AG04449 (cell line): Measurements from ENCODE around the gene ACBD6.

Experiments used
- CTCF ChIA-PET: fragments of 350-600 bp; formaldehyde crosslinking; extraction: SDS; loops from one replicate; lab custom pipeline; 2021; ENCODE audit warnings: antibody characterized with exemption; lab: Yijun Ruan, JAX
- POLR2A ChIA-PET: fragments of 400-600, 350-600 bp; formaldehyde crosslinking; extraction: SDS; loops from one replicate; lab custom pipeline; 2020; ENCODE audit warnings: antibody characterized with exemption, inconsistent platforms; lab: Yijun Ruan, JAX
- DNase-seq: peaks from one replicate; pipeline ENCODE4 v3.0.0-alpha.2; 2010; ENCODE audit warnings: low read depth, low spot score
- H3K4me3 ChIP-seq: 2 replicates; pipeline ENCODE4 v1.5.1; 2011; ENCODE audit warnings: low read depth, mild to moderate bottlenecking, control low read depth, low read length
- TF ChIP-seq, protein P1 (sequence below): IDR thresholded peaks from one replicate; pipeline ENCODE4 v1.5.1; 2011; ENCODE audit warnings: mild to moderate bottlenecking, moderate library complexity, low read length, control low read depth, inconsistent platforms; ENCODE audit not compliant: insufficient read depth; ENCODE audit errors: missing control alignments

Gene ACBD6

DNA sequence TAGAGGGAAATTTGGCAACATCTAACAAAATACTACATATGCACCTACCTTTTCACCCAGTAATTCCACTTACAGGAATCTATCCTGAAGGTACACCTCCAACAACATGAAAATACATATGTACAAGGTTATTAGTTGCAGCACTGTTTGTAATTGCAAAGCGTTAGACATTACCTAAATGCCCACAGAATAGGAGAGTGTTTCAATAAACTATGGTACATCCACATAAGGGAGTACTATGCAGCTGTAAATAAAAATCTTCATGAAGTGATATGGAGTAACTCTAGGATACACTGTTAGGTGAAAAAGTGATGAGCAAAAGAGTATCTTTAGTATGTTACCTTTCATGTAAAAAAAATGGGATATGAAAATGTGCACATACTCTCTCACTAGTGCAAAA, 126.1 kb downstream of the ACBD6 start:
- CTCF ChIA-PET = no interaction called here
- DNase-seq = no peak
- POLR2A ChIA-PET = no interaction called here
- H3K4me3 ChIP-seq = no peak overlapping the region
- TF ChIP-seq, protein P1, sequence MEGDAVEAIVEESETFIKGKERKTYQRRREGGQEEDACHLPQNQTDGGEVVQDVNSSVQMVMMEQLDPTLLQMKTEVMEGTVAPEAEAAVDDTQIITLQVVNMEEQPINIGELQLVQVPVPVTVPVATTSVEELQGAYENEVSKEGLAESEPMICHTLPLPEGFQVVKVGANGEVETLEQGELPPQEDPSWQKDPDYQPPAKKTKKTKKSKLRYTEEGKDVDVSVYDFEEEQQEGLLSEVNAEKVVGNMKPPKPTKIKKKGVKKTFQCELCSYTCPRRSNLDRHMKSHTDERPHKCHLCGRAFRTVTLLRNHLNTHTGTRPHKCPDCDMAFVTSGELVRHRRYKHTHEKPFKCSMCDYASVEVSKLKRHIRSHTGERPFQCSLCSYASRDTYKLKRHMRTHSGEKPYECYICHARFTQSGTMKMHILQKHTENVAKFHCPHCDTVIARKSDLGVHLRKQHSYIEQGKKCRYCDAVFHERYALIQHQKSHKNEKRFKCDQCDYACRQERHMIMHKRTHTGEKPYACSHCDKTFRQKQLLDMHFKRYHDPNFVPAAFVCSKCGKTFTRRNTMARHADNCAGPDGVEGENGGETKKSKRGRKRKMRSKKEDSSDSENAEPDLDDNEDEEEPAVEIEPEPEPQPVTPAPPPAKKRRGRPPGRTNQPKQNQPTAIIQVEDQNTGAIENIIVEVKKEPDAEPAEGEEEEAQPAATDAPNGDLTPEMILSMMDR = no peak

DNA sequence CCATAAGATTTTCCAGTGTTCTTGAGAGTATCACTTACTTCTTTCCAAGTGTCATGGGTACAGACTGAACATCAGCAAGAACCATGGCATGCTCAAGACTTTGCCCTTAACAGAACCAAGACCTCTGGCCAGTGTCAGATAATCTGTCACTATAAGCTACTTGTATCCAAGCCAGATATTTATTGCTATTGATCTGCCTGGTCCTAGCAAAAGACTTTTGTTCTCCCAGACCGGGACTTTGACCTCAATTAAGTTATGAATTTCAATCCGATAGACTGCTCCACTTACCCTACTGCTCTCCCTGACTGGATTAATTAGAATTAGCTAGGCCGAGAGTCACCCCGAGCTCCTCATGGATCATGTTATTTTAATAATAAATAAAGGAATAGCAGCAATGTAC, 129.6 kb downstream of the ACBD6 start:
- ChIA-PET CTCF (interaction anchor here (1.6 kb wide), 1 partner anchor 15 kb away, joined by 5 read pairs; no protein-coding TSS in a partner anchor), POLR2A (no interaction called here)

DNA sequence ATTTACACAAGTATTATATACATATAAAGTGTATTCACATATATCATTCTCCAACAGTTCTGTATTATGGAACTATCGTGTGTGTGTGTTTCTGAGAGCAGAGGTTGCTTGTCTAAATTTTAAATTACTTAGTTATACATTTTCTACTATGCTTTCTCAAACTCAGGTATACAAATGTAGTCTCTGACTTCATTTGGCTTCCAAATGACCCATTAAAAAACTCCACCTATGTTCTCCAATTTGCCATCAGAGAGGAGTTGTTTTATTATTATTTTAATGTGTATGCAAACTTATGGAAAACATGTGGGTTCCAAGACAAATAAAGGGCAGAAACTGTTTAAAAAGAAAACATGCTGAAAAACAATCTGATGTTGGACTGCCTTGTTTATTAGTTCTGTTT, 131.8 kb downstream of the ACBD6 start:
- CTCF ChIA-PET = interaction anchor here (0.9 kb wide), 1 partner anchor 28 kb away, joined by 3 read pairs; no protein-coding TSS in a partner anchor
- TF ChIP-seq, protein P1 = no peak
- POLR2A ChIA-PET = no interaction called here
- no peak for DNase-seq
- H3K4me3 ChIP-seq = no peak overlapping the region

More for the DNA sequence above, 129.6 kb downstream of the ACBD6 start:
- no peak for DNase-seq
- no peak overlapping the region for H3K4me3 ChIP-seq
- TF ChIP-seq, protein P1 = no peak

DNA sequence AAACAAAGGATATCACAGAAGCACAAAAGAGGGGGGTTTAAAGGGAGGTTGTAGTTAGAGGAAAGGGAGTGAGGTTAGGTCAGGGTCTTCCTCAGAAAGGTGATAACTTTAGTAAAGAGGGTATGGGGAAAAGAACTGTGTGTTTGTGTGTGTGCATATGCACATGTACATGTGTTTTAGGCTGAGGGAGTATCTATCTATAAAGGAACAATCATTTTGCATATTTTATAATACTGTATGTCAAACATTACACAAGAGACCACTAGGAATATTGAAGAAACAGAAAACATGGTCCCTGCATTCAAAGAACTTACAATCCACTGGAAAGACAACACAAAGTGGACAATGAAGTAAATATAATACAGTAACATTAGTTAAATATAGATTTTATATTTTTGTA, 132.2 kb downstream of the ACBD6 start:
- no peak for DNase-seq
- H3K4me3 ChIP-seq = no peak overlapping the region
- ChIA-PET CTCF (no interaction called here), POLR2A (no interaction called here)
- TF ChIP-seq, protein P1 = no peak

DNA sequence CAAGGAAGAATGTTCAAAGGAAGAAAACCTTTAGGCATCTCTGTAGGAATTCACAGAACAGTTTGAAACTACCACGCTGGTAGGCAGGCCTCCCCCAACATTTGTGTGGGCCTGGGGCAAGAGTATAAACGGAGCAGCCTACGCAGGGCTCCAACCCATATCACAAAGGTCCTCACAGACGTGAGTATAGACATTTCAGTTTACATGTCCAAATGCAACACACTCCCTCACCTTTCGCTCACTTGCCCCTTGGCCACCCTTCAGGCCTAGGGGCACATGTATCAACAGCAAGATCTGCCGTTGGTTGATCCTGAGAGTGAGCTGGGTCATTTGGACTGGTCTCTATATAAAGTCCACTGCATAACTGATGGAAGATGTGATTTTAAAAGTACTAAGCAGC, 133.3 kb downstream of the ACBD6 start:
- CTCF ChIA-PET = no interaction called here
- no peak overlapping the region for H3K4me3 ChIP-seq
- POLR2A ChIA-PET = no interaction called here
- no peak for DNase-seq
- TF ChIP-seq, protein P1 = no peak

DNA sequence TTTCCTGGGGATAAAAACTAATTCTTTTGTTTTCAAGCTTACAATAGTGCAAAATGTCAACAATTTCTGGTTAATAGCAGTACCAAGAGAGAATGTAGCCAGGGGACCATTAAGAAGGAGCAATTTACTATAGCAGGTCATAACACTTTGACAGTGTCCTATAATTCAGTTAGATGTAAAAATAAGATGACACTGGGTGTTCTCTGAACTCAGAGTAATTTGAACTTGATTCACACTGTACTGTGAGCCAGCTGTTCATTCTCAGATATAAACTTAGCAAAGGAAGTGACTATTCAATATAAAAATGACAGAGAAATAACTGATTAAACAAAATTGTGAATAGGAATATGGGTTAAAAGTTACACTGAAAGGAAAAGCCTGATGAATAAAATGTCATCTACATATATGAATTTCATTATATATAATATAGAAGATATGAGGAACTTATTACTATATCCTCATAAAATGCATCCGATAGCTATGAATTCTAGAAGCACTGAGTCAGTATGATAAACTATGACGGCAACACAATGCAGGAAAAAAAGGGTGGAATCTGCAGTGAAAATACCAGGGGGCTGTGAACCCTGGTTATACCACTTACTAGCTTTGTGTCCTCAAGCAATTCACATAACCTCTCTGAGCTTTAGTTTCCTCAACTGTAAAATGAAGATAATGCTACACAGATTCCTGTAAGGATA, 135.9 kb downstream of the ACBD6 start:
- ChIA-PET CTCF (no interaction called here), POLR2A (no interaction called here)
- TF ChIP-seq, protein P1 = no peak
- H3K4me3 ChIP-seq = no peak overlapping the region
- DNase-seq = no peak
